HepG2 (cell line): Measurements from ENCODE around the gene C1QTNF1. TPM values are rescaled to one million over a fixed set of nuclear protein-coding genes. Genes with fewer than 3 reads are reported as not detected.

Experiments used
- ATRX ChIP-seq: sonication (generic); formaldehyde crosslinking; IDR thresholded peaks from 2 replicates; pipeline ENCODE4 v1.4.0; 2020; ENCODE audit warnings: missing genetic modification reagents, borderline replicate concordance
- EEA1 ChIP-seq: sonication (generic); formaldehyde crosslinking; IDR thresholded peaks from 2 replicates; pipeline ENCODE4 v1.5.1; 2020; ENCODE audit warnings: mild to moderate bottlenecking, missing genetic modification reagents, borderline replicate concordance
- FOXA1 ChIP-seq, 2 experiments: fragments of 450-650 bp in 1 of 2; sonication (generic) in 1 of 2; formaldehyde crosslinking in 1 of 2; IDR thresholded peaks; 2 replicates each; pipeline versions ENCODE4 v1.4.0 to v1.6.1; 2016 to 2020; ENCODE audit warnings: missing genetic modification reagents in 1 of 2
- GABPB1 ChIP-seq: IDR thresholded peaks from 2 replicates; pipeline ENCODE4 v1.6.1; 2016; ENCODE audit warnings: mild to moderate bottlenecking, missing genetic modification reagents, moderate library complexity, missing compliant biosample characterization
- GLI4 ChIP-seq: sonication (generic); formaldehyde crosslinking; IDR thresholded peaks from 2 replicates; pipeline ENCODE4 v1.5.1; 2020; ENCODE audit warnings: missing genetic modification reagents, mild to moderate bottlenecking, moderate library complexity, borderline replicate concordance
- HIC2 ChIP-seq: sonication (generic); formaldehyde crosslinking; IDR thresholded peaks from 2 replicates; pipeline ENCODE4 v1.9.0; 2022; ENCODE audit warnings: low read depth, missing genetic modification reagents
- JUN ChIP-seq: sonication (generic); formaldehyde crosslinking; IDR thresholded peaks from 2 replicates; pipeline ENCODE4 v1.4.0; 2020; ENCODE audit warnings: mild to moderate bottlenecking, missing genetic modification reagents
- KDM5A ChIP-seq: fragments of 200-600 bp; sonication (generic); IDR thresholded peaks from 2 replicates; pipeline ENCODE4 v1.7.0; 2018; ENCODE audit warnings: antibody characterized with exemption, mild to moderate bottlenecking, low read length, borderline replicate concordance
- KLF16 ChIP-seq, 2 experiments: sonication (generic) in 1 of 2; formaldehyde crosslinking in 1 of 2; IDR thresholded peaks; 2 replicates each; pipeline versions ENCODE4 v1.6.1 to v1.8.0; 2016 to 2023; ENCODE audit warnings: missing genetic modification reagents in 2 of 2, missing compliant biosample characterization in 1 of 2
- MEIS2 ChIP-seq: sonication (generic); formaldehyde crosslinking; IDR thresholded peaks from 2 replicates; pipeline ENCODE4 v1.9.0; 2021; ENCODE audit warnings: mild to moderate bottlenecking, missing genetic modification reagents
- NONO ChIP-seq, 2 experiments: fragments of 450-650 bp in 1 of 2; sonication (generic) in 1 of 2; formaldehyde crosslinking in 1 of 2; IDR thresholded peaks in 1 of 2; conservative IDR thresholded peaks in 1 of 2; 2 replicates each; pipeline versions ENCODE4 v1.6.1 to v1.8.0; 2017 to 2022; ENCODE audit warnings: mild to moderate bottlenecking in 1 of 2, missing genetic modification reagents in 1 of 2, moderate library complexity in 1 of 2
- POLR2A ChIP-seq, 2 experiments: IDR thresholded peaks; 2 replicates each; pipeline ENCODE4 v1.6.1; 2011; ENCODE audit warnings: low read depth in 2 of 2, low read length in 2 of 2, mild to moderate bottlenecking in 1 of 2, moderate library complexity in 1 of 2; ENCODE audit not compliant: insufficient read depth in 1 of 2
- SAFB2 ChIP-seq: sonication (generic); formaldehyde crosslinking; IDR thresholded peaks from 2 replicates; pipeline ENCODE4 v1.5.1; 2020; ENCODE audit warnings: missing genetic modification reagents, low read depth, mild to moderate bottlenecking, borderline replicate concordance
- SP2 ChIP-seq: sonication (generic); formaldehyde crosslinking; IDR thresholded peaks from 2 replicates; pipeline ENCODE4 v1.5.1; 2020; ENCODE audit warnings: mild to moderate bottlenecking, missing genetic modification reagents
- TBX2 ChIP-seq: sonication (generic); formaldehyde crosslinking; IDR thresholded peaks from 2 replicates; pipeline ENCODE4 v1.5.0; 2020; ENCODE audit warnings: missing genetic modification reagents, mild to moderate bottlenecking, borderline replicate concordance
- TEAD3 ChIP-seq: optimal IDR thresholded peaks from 2 replicates; pipeline ENCODE3; 2016; ENCODE audit warnings: borderline replicate concordance
- ZFX ChIP-seq: sonication (generic); formaldehyde crosslinking; IDR thresholded peaks from 2 replicates; pipeline ENCODE4 v1.4.0; 2020; ENCODE audit warnings: mild to moderate bottlenecking, low read depth, missing genetic modification reagents, moderate library complexity
- ZNF251 ChIP-seq: sonication (generic); formaldehyde crosslinking; IDR thresholded peaks from 2 replicates; pipeline ENCODE4 v1.9.0; 2021; ENCODE audit warnings: mild to moderate bottlenecking, missing genetic modification reagents
- ZNF274 ChIP-seq: sonication (generic); formaldehyde crosslinking; IDR thresholded peaks from 2 replicates; pipeline ENCODE4 v1.5.1; 2020; ENCODE audit warnings: mild to moderate bottlenecking, missing genetic modification reagents
- ZNF432 ChIP-seq: sonication (generic); formaldehyde crosslinking; IDR thresholded peaks from 2 replicates; pipeline ENCODE4 v1.5.0; 2020; ENCODE audit warnings: missing genetic modification reagents, mild to moderate bottlenecking, borderline replicate concordance
- ZNF441 ChIP-seq: sonication (generic); formaldehyde crosslinking; IDR thresholded peaks from 2 replicates; pipeline ENCODE4 v1.7.0; 2021; ENCODE audit warnings: missing genetic modification reagents, borderline replicate concordance
- ZNF547 ChIP-seq: sonication (generic); formaldehyde crosslinking; IDR thresholded peaks from 2 replicates; pipeline ENCODE4 v1.5.1; 2020; ENCODE audit warnings: mild to moderate bottlenecking, missing genetic modification reagents
- ZNF572 ChIP-seq: sonication (generic); formaldehyde crosslinking; IDR thresholded peaks from 2 replicates; pipeline ENCODE4 v1.5.1; 2020; ENCODE audit warnings: mild to moderate bottlenecking, missing genetic modification reagents
- polyA plus RNA-seq, 8 experiments: library from polyadenylated mRNA; depleted of rRNA in 3 of 8; stranded (reverse) in 7 of 8; unstranded in 1 of 8; fragments of >200 nt; fragmentation: Illumina TruSeq in 4 of 8; extraction: Trizol in 4 of 8; gene quantifications; 2 replicates each; pipeline versions ENCODE4 v1.2.1 to v1.2.3, GENCODE V29; 2011 to 2016; ENCODE audit warnings: low read depth in 4 of 8, missing spikeins in 1 of 8, mixed read lengths in 1 of 8; ENCODE audit not compliant: insufficient read depth in 1 of 8
- total RNA-seq, 5 experiments: library from RNA; depleted of rRNA; stranded (reverse); fragments of >200 nt; fragmentation: Illumina TruSeq; extraction: Trizol; gene quantifications; 2 replicates each; pipeline ENCODE4 v1.2.3, GENCODE V29; 2016; ENCODE audit warnings: low read depth in 1 of 5
- TF ChIP-seq, protein P1 (sequence below): sonication (generic); formaldehyde crosslinking; IDR thresholded peaks from 2 replicates; pipeline ENCODE4 v1.4.0; 2020; ENCODE audit warnings: mild to moderate bottlenecking, missing genetic modification reagents, borderline replicate concordance
- TF ChIP-seq, protein P2 (sequence below): sonication (generic); formaldehyde crosslinking; IDR thresholded peaks from 2 replicates; pipeline ENCODE4 v1.8.1; 2023; ENCODE audit warnings: mild to moderate bottlenecking, missing genetic modification reagents

The C1QTNF1 gene
- total and polyA plus RNA-seq, 2 of the 13 experiments (the other 11 are each of a cell fraction or from before 2014, with no cell fraction given) = 0.18 to 0.86 TPM

- TF ChIP-seq, protein P1, sequence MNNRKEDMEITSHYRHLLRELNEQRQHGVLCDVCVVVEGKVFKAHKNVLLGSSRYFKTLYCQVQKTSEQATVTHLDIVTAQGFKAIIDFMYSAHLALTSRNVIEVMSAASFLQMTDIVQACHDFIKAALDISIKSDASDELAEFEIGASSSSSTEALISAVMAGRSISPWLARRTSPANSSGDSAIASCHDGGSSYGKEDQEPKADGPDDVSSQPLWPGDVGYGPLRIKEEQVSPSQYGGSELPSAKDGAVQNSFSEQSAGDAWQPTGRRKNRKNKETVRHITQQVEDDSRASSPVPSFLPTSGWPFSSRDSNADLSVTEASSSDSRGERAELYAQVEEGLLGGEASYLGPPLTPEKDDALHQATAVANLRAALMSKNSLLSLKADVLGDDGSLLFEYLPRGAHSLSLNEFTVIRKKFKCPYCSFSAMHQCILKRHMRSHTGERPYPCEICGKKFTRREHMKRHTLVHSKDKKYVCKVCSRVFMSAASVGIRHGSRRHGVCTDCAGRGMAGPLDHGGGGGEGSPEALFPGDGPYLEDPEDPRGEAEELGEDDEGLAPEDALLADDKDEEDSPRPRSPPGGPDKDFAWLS = 0 out of 2 replicates have a peak, but pooled peaks have one; percentile 39
- TF ChIP-seq POLR2A (IDR thresholded peaks at IDR 0.05; ENCODE audit: insufficient read depth in 1 of 2, low read depth in 2 of 2, low read length in 2 of 2) (peak; percentile 48 to 84; a peak in 3 of 4 replicates), NONO (IDR thresholded peaks at IDR 0.05) (no peak), NONO (CRISPR knock-in tag; conservative IDR thresholded peaks at IDR 0.05) (no peak), GLI4 (CRISPR knock-in tag) (0 out of 2 replicates have a peak, but pooled peaks have one; percentile 48), ZNF251 (CRISPR knock-in tag) (no peak), HIC2 (CRISPR knock-in tag) (no peak), ZNF432 (CRISPR knock-in tag) (no peak), JUN (CRISPR knock-in tag) (0 out of 2 replicates have a peak, but pooled peaks have one; percentile 30), SP2 (peak; percentile 88), ZNF441 (CRISPR knock-in tag) (peak; percentile 76; the same call in 1 of the 2 replicates), SAFB2 (CRISPR knock-in tag) (peak; percentile 75), GABPB1 (peak; percentile 58; the same call in 1 of the 2 replicates), TBX2 (CRISPR knock-in tag) (peak; percentile 81), ZNF572 (CRISPR knock-in tag) (no peak), ZFX (CRISPR knock-in tag) (peak; percentile 95), MEIS2 (0 out of 2 replicates have a peak, but pooled peaks have one; percentile 19), ZNF274 (CRISPR knock-in tag) (no peak; the same call in 1 of the 2 replicates), FOXA1 (IDR thresholded peaks at IDR 0.05) (no peak), FOXA1 (CRISPR knock-in tag; IDR thresholded peaks at IDR 0.05) (no peak), ZNF547 (CRISPR knock-in tag) (peak; percentile 71; the same call in 1 of the 2 replicates), TEAD3 (peak; percentile 14), EEA1 (0 out of 2 replicates have a peak, but pooled peaks have one; percentile 66), ATRX (CRISPR knock-in tag) (no peak), KLF16 (CRISPR knock-in tag; IDR thresholded peaks at IDR 0.05) (0 out of 4 replicates have a peak, but pooled peaks of 1 of the 2 experiments have one; percentile 1), KDM5A (peak; percentile 53; the same call in 1 of the 2 replicates)
- TF ChIP-seq, protein P2, sequence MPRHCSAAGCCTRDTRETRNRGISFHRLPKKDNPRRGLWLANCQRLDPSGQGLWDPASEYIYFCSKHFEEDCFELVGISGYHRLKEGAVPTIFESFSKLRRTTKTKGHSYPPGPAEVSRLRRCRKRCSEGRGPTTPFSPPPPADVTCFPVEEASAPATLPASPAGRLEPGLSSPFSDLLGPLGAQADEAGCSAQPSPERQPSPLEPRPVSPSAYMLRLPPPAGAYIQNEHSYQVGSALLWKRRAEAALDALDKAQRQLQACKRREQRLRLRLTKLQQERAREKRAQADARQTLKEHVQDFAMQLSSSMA (CRISPR knock-in tag) = 0 out of 2 replicates have a peak, but pooled peaks have one; percentile 60
Observed at GRCh38 chr17:79074649-79075445, 50.9 kb downstream of the C1QTNF1 start, which contains the start of gene ENGASE (continued).
